NCI-H146 treated with DMSO at 0.1 percent for 48 hours (cell line): Measurements from ENCODE around the gene SMIM24.
"Not testable (repeated sequence)": the region's sequence is repeated elsewhere in the genome, so short reads cannot be mapped to it uniquely, and the experiment has no call there.

Experiments
- DNase-seq: peaks from one replicate; lab custom pipeline; 2025; ENCODE audit not compliant: unreplicated experiment; lab: John Stamatoyannopoulos, UW

SMIM24 gene

GRCh38 chr19:3440082-3440481, 40.2 kb downstream of the SMIM24 start:
- DNase-seq: no peak

DNA sequence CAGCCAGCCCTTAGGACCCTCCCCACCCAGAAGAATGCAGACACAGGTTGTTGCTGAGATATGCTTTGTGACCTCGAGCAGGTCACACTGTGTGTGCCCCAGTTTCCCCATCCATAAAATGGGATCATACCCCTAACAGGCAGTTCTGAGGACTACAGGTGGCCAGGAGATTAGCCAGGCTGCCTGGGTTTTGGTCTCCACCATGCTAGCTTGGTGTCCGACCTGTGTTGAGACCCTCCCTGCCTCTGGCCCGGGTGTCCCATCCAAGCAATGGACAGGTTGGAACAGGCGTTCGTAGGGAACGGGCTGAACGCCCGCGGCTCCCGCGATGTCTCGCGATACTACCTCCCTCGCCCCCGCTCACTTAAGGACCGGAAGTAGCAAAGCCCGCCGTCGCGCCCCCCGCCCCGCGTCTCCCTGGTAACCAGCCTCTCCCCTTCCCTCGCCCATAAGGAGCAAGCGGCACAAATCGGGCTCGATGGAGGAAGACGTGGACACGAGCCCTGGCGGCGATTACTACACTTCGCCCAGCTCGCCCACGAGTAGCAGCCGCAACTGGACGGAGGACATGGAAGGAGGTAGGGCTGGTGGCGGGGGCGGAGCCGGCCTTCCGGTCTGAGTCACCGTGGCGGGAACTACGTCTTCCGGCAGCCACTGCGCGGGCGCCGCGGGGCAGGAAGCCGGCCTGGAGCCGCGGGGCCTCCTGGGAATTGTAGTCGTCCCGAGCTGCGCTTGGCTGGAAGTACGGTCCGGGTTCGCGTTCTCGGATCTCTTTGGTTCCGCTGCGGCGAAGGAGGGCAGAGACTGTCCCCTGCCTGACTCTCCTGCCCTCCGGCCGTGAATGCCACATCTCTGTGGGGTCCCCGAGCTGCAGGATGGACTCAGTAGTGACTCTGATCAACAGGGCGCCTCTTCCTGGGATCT, 45.4 kb downstream of the SMIM24 start:
- peak; percentile 56 for DNase-seq

- DNase-seq: no peak
These were observed 46.4 kb downstream of the SMIM24 start for GRCh38 chr19:3433805-3434540.

- no peak for DNase-seq
These were observed 47.0 kb downstream of the SMIM24 start for GRCh38 chr19:3433313-3433712.

- DNase-seq: no peak
These were observed 48.4 kb downstream of the SMIM24 start for GRCh38 chr19:3431760-3432397.

- DNase-seq: not testable (repeated sequence)
These were observed 50.0 kb downstream of the SMIM24 start for GRCh38 chr19:3430366-3430680.

DNA sequence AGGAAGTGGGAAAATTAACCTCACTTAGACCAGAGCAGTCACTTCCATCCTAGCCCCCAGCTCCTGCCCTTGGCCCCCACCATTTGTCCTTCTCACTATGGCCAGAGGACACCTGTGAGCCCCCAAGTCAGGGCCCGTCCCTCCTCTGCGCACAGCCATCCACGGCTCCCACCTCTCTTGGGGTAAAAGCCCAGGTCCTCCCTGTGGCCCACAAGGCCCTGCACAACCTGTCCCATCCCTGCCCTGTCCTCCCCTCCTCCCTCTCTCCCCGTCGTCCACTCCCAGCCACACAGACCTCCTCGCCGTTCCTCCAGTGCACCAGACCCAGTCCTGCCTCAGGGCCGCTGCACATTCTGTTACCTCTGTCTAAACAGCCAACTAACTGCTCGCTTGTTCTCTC, 53.9 kb downstream of the SMIM24 start:
- no peak for DNase-seq
